ENCODE measurements around the gene DNAJB6.

DNA sequence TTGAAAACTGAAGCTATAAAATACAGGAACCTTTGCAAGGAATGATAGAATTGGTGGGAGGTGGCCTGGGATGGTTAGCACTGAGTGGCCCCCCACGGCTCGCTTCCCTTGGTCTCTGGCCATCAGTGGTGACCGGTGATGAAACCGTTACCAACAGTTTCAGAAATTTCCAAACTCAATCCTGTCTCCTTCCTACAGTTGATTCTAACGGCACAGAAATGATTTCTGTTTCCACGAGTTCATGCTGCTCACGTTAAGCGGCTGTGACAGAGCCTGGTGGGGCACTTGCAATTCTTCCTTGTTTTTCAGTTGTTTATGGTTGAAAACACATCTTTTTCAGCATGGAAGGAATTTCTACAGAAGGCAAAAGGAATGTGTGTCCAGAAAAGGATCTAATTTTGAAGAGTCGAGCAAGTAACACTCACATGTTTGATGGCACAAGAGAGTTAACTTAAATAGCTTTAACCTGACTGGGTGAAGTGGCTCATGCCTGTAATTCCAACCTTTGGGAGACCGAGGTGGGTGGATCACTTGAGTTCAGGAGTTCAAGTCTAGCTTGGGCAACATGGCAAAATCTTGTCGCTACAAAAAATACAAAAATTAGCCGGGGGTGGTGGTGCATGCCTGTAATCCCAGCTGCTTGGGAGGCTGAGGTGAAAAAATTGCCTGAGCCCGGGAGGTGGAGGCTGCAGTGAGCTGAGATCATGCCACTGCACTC is 100.1 kb downstream of the DNAJB6 start:
- TF ChIP-seq, protein P1, sequence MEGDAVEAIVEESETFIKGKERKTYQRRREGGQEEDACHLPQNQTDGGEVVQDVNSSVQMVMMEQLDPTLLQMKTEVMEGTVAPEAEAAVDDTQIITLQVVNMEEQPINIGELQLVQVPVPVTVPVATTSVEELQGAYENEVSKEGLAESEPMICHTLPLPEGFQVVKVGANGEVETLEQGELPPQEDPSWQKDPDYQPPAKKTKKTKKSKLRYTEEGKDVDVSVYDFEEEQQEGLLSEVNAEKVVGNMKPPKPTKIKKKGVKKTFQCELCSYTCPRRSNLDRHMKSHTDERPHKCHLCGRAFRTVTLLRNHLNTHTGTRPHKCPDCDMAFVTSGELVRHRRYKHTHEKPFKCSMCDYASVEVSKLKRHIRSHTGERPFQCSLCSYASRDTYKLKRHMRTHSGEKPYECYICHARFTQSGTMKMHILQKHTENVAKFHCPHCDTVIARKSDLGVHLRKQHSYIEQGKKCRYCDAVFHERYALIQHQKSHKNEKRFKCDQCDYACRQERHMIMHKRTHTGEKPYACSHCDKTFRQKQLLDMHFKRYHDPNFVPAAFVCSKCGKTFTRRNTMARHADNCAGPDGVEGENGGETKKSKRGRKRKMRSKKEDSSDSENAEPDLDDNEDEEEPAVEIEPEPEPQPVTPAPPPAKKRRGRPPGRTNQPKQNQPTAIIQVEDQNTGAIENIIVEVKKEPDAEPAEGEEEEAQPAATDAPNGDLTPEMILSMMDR (IDR thresholded peaks at IDR 0.05), result no peak
- TF ChIP-seq POLR2A (IDR thresholded peaks at IDR 0.05), result no peak
